ENCODE data around the gene GAPDHS.

GRCh38 chr19:35556846-35557538, 23.7 kb downstream of the GAPDHS start:
- TF ChIP-seq, protein P1, sequence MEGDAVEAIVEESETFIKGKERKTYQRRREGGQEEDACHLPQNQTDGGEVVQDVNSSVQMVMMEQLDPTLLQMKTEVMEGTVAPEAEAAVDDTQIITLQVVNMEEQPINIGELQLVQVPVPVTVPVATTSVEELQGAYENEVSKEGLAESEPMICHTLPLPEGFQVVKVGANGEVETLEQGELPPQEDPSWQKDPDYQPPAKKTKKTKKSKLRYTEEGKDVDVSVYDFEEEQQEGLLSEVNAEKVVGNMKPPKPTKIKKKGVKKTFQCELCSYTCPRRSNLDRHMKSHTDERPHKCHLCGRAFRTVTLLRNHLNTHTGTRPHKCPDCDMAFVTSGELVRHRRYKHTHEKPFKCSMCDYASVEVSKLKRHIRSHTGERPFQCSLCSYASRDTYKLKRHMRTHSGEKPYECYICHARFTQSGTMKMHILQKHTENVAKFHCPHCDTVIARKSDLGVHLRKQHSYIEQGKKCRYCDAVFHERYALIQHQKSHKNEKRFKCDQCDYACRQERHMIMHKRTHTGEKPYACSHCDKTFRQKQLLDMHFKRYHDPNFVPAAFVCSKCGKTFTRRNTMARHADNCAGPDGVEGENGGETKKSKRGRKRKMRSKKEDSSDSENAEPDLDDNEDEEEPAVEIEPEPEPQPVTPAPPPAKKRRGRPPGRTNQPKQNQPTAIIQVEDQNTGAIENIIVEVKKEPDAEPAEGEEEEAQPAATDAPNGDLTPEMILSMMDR (IDR thresholded peaks at IDR 0.05 in 4 of 5, conservative IDR thresholded peaks at IDR 0.05 in 1 of 5): no peak
- no peak for TF ChIP-seq POLR2A (IDR thresholded peaks at IDR 0.05)
